ENCODE results near the gene CA4.

GRCh38 chr17:60155815-60156214 is 6.0 kb downstream of the CA4 start:
- no peak for TF ChIP-seq CTCF (IDR thresholded peaks at IDR 0.05)
- no peak for TF ChIP-seq POLR2AphosphoS5 (IDR thresholded peaks at IDR 0.05)
- no peak for TF ChIP-seq EP300 (IDR thresholded peaks at IDR 0.05)

Data from esophagus muscularis mucosa (tissue), 4 donors.